ENCODE results near the gene TNFSF9. TPM values are rescaled to one million over a fixed set of nuclear protein-coding genes. Genes with fewer than 3 reads are reported as not detected.

The TNFSF9 gene
- total RNA-seq, 4 donors from 2014 or later = 0.53 to 0.95 TPM; not detected in 2

DNA sequence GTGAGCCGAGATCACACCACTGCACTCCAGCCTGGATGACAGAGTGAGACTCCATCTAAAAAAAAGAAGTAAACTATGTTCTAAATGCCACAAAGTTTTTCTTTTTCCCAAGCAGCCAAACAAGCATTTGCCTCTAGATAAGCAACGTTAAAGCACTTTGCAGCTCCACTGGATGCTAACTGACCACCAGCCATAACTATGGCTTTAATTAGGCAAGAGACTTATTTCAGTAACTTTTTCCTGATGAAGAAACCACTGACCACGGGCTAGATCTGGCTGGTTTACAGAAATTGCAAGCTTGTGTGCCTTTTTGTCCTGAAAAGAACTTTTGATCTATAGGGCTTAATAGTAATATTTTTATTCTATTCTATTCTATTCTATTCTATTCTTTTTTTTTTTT lies 38.0 kb downstream of the TNFSF9 start:
- no peak overlapping the region for H3K4me3 ChIP-seq
- DNase-seq = no peak
- peaks cover 0 to 5% (median 0%) of the 10 kb centered on the region in 4 donors for H3K9me3 ChIP-seq
- H3K27me3 ChIP-seq = no peaks in the 10 kb centered on the region
- H3K36me3 ChIP-seq = no peaks in the 10 kb centered on the region
- H3K27ac ChIP-seq = no peak overlapping the region
- TF ChIP-seq POLR2A (IDR thresholded peaks at IDR 0.05) = no peak
- no peak for TF ChIP-seq CTCF (IDR thresholded peaks at IDR 0.05)
- H3K4me1 ChIP-seq = no peaks in the 10 kb centered on the region

- no peaks in the 10 kb centered on the region for H3K36me3 ChIP-seq
- no peak overlapping the region for H3K4me3 ChIP-seq
- DNase-seq = no peak
- peaks cover 0 to 5% (median 0%) of the 10 kb centered on the region in 4 donors for H3K9me3 ChIP-seq
- no peaks in the 10 kb centered on the region for H3K27me3 ChIP-seq
- TF ChIP-seq POLR2A (IDR thresholded peaks at IDR 0.05) = no peak
- TF ChIP-seq CTCF (IDR thresholded peaks at IDR 0.05) = no peak
- no peak overlapping the region for H3K27ac ChIP-seq
- H3K4me1 ChIP-seq = no peaks in the 10 kb centered on the region
Measured at GRCh38 chr19:6570764-6571163, 39.9 kb downstream of the TNFSF9 start.

- H3K36me3 ChIP-seq = no peaks in the 10 kb centered on the region
- no peak overlapping the region for H3K4me3 ChIP-seq
- peaks cover 0 to 5% (median 0%) of the 10 kb centered on the region in 4 donors for H3K9me3 ChIP-seq
- H3K27me3 ChIP-seq = no peaks in the 10 kb centered on the region
- H3K27ac ChIP-seq = no peak overlapping the region
- no peak for DNase-seq
- H3K4me1 ChIP-seq = no peaks in the 10 kb centered on the region
- no peak for TF ChIP-seq POLR2A (IDR thresholded peaks at IDR 0.05)
- TF ChIP-seq CTCF (IDR thresholded peaks at IDR 0.05) = no peak
Measured at GRCh38 chr19:6571167-6571566, 40.3 kb downstream of the TNFSF9 start.

DNA sequence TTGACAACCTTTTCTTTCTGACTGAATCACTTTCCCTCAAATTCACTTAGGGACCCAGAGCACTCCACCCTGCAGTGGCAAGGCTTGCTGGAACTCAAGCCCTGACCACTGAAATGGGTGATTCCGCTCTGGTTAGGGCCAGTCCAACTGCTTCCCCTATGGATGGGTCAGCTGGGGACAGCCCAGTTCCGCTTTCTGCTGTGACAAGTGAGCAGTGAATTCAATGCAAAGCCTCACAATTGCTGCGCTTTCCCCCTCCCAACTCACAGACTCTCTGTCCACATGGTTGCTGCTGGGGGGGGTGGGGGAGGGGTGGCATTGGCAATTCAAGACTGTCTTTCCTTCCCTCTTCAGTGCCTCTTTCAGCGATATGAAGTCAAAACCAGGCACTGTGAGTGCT lies 41.4 kb downstream of the TNFSF9 start:
- H3K36me3 ChIP-seq = no peaks in the 10 kb centered on the region

DNA sequence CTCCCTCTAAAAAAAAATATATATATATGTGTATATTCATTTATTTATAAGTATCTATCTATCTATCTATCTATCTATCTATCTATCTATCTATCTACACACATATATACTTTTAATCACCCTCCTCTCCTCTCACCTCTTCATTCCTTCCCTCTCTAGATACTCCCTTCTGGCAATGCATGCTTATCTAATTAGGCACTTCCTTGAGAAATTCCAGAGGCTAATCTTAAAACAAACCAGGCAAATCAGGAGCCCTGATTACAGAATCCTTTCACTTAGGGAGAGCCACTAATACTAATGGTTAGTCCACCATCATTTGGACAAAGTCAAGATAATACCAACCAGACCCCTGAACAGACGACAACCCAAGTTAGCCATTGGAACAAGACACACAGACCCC lies 42.5 kb downstream of the TNFSF9 start:
- Histone ChIP-seq H3K4me3 (no peak overlapping the region), H3K9me3 (no peaks in the 10 kb centered on the region)
- no peak for TF ChIP-seq CTCF (IDR thresholded peaks at IDR 0.05)
- no peak for TF ChIP-seq POLR2A (IDR thresholded peaks at IDR 0.05)

More for the DNA sequence above, 41.4 kb downstream of the TNFSF9 start:
- Histone ChIP-seq H3K9me3 (peaks cover 0 to under 1% (median 0%) of the 10 kb centered on the region in 4 donors), H3K4me3 (no peak overlapping the region), H3K4me1 (peaks cover 0 to 5% (median 0%) of the 10 kb centered on the region in 4 donors), H3K27me3 (no peaks in the 10 kb centered on the region), H3K27ac (no peak overlapping the region)
- no peak for TF ChIP-seq POLR2A (IDR thresholded peaks at IDR 0.05)
- TF ChIP-seq CTCF (IDR thresholded peaks at IDR 0.05) = no peak
- peak in 1 of 3 donors; percentile 54 for DNase-seq

More for the DNA sequence above, 42.5 kb downstream of the TNFSF9 start:
- Histone ChIP-seq H3K4me1 (peaks cover 0 to 10% (median 0%) of the 10 kb centered on the region in 4 donors), H3K27ac (no peak overlapping the region), H3K27me3 (no peaks in the 10 kb centered on the region), H3K36me3 (no peaks in the 10 kb centered on the region)
- DNase-seq = no peak

Data from Peyer's patch (tissue), 4 donors.